GM18502 (cell line): ENCODE results near the gene DIPK1C.

Experiments used
- ATAC-seq: cut with Tn5 transposase; IDR thresholded peaks from one replicate; pipeline ENCODE4 v1.9.1; 2021; ENCODE audit warnings: mild to moderate bottlenecking; ENCODE audit not compliant: unreplicated experiment, poor library complexity

Gene DIPK1C

DNA sequence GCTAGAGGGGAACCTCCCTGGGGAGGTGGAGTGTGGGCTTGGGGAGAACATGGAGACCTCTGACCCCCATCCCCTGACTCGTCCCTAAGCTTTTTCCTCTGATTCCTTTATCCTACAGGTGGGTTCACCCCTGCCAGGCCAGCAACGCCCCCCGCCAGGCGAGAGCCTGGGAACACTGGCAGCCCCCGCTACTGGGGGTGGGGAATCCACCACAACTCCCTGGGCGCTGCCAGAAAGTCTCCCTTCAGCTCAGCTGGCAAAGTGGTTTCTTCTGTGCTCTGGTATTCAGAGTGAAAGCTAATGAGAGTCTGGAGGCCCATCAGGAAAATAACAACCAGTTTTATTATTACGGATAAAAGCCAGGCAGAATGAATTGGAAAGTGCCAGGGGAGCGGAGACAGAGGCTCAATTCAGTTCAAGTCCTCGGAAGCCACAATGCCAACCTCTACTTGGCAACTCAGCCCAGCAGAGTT is 2.8 kb downstream of the DIPK1C start:
- no peak for ATAC-seq

DNA sequence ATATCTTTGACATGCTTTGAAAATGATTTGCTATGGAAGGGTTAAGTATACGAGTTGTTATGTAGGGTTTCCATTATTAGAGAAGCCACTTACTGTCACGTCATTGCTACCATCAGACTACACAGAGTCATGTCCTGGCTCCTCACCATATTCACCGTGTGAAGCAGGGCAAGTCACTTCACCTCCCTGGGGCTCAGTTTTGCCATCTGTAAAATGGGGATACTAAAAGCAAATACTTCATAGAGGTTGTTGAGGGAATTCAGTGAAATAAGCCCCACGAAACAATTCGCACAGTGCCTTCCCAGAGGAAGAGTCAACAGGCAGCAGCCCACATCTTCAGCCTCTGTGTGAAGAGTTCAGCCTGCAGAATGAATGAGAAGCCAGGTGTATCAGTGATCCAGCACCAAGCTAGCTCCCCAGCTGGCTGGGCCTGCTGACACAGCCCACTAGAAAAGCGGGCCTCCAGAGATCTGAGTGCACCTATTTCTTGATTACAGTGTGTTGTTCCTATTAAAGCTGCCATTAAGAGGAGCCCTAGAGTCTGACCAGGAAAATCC is 3.4 kb downstream of the DIPK1C start:
- ATAC-seq: no peak

DNA sequence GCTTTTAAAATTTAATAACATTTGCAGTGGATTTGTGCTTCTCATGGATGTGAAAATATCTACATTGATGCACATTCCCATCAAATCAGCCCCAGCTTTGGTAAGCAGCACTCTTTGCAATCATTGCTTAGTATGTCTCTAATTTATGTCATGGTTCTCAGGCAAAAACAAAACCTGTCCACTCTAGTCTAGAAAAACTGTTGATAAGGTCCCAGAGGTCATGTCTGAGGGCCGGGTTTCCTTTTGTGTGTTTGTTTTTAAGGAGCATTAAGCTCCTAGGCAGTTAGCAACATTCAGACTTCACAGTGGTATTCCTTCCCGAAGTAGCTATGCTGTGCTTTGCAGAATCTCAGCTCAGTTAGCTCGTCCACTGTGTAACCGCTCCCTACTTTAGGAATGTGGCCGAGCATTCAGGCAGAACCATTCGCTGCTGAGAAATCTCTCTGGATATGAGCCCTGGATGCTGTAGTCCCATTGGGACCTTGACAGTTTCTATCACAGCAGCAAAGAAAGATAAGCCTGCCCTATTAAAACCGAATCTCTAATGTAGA is 4.0 kb downstream of the DIPK1C start:
- no peak for ATAC-seq

DNA sequence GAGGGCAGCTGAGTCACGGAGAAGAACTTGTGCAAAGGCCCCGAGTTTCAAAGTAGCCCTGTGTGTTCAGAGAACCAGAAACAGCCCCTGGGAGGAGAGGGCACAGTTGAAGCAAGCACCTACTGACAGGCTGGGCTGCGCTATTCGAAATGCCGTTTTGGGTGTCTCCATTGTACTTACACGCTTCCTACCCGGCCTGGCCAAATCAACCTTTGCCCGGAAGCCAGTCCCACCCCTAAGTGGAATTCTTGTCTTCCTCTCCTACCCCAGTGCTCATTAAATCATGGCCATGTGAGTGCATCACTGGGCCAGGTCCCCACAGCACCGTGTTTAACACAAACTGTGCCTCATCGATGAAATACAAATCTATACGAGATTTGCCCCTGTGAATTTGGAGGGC is 6.0 kb downstream of the DIPK1C start:
- no peak for ATAC-seq

DNA sequence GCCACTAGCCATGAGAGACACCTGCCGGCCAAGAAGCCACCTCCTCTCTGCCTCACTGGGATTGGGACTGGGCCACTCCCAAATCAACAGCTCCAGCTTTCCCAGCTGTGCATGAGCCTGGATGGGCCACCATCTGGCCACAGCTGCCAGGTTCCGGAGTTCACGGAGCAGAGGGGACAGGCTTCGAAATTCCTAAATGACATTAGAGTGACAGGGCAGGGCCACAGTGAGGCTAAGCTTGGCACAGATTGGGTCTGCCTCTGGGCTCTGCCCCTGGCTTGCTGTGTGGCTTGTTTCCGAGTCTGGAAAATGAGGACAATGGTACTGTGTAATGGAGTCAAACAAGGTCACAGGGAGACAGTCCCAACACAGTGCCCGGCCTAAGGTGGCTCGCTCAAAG is 6.5 kb downstream of the DIPK1C start:
- no peak for ATAC-seq

DNA sequence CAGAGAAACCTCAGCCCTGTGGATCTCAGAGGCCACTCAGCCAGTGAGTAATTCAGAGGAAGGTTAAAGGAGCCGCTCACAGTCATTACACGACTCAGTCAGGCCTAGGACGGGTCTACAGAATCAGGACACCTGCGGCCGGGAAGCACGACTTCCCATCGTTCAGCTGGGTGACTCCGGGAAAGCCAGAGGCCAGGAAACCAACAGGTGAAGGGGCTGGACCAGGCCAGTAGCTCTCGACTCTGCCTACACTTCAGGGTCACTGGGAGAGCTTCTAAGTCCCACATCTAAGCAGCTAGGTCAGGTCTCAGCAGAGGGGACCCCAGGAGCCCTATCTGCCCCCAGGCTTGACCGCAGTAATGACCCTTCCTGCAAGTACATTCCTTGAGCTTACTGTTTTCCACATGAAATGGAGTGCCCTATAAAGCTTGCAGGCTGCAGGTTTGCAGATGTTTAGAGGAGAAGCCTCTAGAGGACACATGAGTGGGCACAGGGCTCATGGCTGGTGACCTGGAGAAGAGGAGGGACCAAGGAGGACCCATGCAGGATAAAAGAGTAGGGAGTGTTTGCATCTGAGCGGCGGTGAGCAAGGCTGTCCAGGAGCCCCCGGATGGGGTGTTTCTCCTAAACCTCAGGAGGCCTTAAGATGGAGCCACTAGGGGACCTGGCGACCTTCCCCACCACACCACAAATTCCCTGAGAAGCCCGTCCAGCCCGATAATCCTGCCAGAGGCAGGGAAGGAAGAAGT is 9.5 kb downstream of the DIPK1C start:
- ATAC-seq: no peak

DNA sequence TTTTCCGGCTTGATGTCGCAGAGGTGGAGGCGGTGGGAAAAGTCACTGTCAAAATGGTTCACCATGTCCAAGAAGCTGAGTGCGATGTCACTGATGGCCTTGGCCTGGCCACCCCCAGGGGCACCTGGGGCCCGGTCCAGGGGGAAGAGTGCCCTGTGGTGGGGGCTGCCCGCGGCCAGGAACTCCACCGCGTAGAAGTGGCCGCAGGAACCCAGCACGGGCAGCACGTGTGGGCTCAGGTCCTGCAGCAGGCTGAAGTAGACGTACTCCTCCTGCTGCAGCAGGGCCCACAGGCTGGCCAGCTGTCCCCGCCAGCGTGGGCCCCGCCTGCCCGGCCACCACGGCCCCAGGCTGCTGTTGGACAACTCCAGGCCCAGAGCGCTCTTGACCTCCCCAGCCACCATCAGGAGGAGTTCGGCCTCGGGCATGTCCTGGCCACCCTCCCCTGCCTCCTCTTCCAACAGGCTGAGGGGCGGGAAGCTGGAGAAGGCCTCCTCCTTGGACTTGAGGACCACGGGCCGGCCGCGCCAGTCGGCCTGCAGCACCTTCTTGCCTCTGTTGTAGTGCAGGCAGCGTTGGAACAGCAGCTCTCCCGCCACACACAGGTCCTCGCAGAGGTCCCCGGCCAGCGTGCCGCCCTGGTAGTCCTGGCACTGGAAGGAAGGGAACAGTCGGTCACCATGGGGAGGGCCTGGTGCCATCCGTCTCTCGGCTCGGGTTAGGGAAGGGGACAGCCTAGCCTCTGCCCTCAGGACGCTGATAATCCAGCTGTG is 10.3 kb downstream of the DIPK1C start:
- no peak for ATAC-seq

DNA sequence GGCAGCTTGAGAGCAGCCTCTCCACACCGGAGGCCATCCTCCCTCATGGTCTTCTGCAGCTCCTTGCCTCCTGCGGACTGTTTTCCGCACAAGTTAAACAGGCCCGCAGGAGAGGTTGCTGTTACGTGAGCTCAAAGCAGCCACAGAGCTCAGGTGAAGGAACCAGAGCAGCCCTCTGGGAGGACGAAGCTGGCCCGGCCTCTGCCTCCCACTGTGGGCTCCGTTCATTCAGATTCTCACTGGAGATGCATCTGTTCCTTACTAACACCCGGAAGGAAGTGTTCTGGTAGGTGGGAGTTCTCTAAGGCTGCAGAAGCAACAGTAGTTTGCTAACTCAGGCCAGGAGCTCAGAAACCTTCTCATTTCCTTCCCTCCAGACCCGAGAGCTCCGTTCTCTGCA is 10.9 kb downstream of the DIPK1C start:
- no peak for ATAC-seq

DNA sequence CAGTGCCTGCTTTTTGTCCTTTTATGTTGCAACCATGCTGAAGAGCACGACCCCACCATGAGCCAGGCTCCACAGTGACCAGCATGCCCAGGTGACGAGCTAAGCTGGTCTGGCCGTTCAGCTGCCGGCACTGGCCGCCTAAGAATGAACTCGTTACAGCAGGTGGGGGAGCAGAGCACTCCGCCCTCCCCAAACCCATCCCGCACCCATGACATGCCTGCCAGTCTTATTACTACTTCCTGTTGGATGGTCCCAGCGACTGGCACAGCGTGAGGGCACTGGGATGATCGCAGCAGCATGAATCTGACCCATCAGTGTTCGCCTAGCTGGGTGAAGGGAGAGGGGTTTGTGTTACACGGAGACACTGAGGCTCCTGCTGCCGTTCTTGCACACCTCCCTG is 11.5 kb downstream of the DIPK1C start:
- no peak for ATAC-seq

DNA sequence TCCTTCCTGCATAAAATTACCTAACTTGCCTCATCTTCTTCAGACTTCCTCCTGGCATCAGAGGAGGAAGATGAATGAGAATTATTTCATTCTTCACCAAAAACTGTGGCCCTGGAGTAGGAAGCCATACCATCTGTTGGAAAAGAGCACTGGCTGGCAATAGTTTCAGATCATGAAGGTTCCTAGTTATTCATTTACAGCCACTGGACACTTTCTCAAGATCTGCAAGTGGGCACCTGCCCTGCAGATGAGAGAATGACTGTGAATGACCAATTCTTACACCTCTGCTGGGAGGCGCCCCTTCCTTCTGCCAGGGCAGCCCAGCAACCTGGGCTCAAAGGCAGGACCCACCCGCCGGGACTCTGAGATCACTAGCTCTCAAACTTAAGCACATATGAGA is 13.0 kb downstream of the DIPK1C start:
- no peak for ATAC-seq

DNA sequence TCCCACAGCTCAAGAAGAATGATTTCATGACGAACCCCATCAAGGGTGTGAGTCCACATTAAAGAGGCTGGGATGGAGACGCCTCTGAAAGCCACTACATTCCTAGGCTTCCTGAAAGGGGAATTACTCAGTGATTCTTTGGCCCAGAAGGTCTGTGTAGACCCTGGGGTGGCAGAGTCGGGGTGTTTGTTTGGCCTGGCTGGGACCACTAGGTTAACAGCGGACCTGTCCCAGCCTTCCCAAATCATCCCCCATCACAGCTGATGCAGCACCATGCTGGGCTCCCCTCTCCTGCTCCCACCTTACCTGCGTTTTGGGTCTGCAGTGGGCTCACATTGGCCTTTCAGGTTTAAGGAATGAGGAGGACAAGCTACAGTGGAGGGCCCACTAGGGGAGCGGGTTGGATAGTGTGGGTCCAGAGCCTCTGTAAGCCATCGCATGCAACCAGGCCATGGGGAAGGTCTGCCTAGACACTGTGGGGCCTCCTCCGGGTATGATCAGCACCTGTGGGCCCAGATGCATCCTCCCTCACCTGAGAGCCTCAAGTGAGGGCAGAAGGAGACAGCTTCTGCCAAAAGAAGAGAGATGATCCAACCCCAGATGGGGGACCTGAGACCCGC is 16.2 kb downstream of the DIPK1C start:
- no peak for ATAC-seq

DNA sequence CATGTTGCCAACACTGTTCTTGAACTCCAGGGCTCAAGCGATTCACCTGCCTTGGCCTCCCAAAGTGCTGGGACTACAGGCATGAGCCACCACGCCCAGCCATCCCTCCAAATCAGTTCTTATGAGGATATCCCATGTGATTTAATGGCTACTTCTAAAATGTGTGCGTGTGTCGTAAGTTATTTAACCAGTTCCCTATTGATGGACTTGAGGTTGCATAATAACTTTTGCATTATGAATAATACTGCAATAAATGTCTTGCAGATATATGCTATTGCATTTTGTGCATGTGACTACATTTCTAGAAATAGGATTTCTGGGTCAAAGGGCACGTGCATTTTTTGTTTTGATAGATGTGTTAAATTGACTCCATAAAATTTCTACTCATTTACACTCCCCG is 19.0 kb downstream of the DIPK1C start:
- ATAC-seq: no peak

DNA sequence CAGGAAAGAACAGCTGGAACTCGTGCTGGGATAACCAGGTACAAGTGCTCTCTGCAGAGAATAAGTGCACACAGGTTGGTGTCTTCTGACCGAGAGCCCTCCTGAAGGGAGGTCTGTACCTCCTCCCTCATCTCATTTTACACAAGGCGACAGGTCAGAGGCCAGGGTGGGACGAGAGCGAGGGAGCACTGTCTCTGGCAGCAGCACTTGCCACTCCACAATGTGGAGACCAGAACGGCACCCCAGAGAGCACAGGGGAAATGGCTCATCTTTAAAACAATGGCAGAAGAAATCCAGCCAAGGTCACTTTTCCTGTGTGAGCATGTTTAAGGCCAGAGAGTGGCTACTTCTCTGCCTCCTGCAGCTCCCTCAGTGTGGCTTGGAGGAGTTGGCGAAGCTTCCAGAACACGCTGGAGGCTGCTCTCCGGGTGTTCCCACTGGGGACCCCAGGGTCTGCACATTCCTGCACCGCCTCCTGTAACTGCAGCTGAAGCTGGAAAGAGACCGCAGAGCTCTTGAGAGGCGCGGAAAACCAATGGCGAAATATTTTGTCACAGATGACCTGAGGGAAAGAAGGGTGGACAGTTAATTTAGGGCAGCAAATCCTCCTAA is 20.8 kb downstream of the DIPK1C start:
- no peak for ATAC-seq

DNA sequence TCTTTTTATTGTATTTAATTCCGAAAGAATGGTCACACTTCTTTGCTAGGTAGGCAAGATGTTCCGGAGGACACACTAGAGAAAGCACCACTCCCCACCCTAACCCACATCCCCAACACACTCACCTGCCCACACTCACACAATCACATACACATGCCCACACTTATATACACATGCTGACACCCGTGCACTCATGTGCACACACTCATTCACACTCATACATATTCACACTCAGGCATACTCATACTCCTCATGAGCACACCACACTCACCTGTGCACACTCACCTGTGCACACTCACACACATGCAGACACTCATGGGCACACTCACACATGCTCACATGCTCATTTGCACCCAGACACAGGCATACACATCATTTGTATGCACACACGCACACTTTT is 21.4 kb downstream of the DIPK1C start:
- no peak for ATAC-seq

DNA sequence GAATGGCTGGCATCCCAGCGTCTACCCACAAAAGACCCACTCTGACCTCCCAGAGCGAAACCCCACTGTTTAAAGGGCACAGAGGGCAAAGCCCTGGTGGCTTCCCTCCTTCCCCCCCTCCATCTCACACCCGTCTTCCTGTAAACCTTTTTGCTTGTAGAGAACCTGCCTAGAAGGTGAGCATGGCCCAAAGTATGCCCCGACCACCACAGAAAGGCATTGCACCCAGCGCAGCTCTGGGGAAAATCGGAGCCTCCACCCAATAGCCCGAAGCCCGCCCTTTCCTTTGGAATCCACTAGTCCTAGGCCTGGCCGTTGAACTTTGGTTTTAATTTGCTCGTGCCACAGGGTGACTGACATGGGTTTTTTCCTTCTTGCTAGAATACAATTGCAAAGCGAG is 22.6 kb downstream of the DIPK1C start:
- no peak for ATAC-seq

DNA sequence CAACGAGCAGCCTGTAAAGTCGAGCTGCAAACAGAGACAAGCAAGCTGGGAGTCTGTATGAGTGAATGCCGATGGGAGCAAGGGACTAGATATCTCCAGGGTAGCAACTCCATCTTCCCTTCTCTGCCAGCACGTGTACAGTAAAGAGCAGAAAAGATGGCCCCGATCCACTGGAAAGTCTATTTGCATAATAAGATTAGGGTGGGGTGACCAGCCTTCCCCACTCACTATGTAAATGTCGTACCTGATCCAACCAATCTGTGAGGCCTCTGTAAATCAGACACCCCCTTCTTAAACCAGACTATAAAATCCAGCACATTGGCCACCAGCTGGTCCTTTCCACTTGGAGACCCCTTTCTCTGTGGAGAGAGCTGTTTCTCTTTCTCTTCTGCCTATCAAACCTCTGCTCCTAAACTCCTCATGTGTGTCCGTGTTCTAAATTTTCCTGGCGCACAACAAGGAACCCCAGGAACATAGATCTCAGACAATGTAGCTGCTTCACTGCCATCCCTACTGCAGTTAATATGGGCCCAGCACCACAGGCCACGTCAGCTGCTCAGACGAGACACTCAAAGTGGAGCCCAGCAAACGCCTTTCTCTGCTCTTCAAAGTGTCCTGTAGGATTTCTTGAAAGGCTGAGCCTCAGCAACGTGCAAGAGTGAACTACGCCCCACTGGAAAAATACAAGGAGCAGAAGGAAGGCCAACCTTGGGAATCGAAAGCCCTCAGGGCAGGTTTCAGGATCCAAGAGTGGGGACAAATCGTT is 26.1 kb downstream of the DIPK1C start:
- no peak for ATAC-seq

DNA sequence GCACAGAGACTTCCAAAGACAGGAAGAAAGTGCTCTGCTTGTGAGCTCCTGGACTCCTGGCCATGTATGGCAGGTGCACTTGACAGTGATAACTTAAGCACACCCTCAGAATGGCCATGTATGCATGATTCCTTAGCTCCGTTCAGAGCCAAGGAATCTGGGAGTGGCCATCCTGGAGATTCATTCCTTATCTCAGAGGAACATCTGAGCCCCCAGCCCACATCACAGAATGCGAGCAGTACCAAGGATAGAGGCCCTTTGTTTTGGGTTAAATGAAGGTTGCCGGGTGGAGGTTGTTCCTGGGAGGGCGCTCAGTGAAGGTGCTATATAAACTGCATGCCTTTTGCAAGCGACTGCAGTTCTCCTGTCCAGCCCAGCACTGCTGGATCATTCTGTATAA is 26.9 kb downstream of the DIPK1C start:
- no peak for ATAC-seq

DNA sequence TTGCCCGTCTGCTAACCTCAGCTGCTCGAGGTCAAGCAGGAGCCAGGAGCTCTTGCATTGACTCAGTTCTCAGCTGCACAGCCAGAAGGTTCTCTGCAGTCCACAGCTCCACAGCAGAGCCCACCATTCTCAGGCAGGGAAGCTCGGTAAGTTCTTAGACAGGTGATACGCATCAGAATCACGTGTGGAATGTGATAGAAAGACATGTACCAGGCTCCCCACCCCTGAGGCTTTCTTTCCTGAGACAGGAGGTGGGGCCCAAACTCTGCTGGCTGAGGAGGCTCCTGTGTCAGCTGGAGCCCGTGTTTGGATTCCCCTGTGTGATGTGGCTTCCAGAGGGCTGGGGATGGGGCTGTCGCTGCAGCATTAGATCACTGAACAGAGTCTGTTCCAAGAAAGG is 28.0 kb downstream of the DIPK1C start:
- ATAC-seq: no peak

DNA sequence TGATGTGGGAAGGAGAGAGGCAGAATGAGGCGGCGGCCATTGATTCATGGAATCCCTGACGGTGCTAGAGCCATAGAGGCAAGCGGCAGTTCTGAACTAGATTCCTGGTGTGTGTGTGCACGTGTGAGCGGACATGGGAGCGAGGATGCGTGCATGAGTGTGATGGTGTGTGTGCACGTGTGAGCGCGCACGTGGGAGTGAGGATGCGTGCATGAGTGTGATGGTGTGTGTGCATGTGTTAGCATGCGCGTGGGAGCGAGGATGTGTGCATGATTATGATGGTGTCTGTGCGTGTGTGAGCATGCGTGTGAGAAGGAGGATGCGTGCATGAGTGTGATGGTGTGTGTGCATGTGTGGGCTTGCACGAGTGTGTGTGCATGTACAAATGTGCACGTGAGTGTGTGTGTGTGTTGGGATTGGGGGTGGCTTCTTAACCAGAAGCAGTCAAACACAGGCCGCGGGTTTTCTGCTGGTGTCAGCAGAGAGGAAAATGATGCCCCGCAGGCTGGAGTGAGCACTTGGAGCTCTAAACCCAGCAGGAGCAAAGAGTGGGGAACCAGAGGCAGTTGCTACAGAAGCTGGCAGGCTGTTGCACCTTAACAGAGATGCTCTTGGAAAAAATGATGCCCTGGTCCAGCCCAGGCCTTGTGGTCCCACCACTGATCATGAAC is 29.5 kb downstream of the DIPK1C start:
- ATAC-seq: no peak
